ENCODE measurements around the gene LDB3. TPM values are rescaled to one million over a fixed set of nuclear protein-coding genes. Genes with fewer than 3 reads are reported as not detected.
A peak's percentile ranks its signal among the peaks of the same experiment; 100 is the strongest.

LDB3 gene
- total and polyA plus RNA-seq, 2 experiments from 2014 or later = 0.05 to 0.11 TPM

- Histone ChIP-seq H3K79me2 (ENCODE audit: insufficient read depth) (no peaks in the 10 kb centered on the region), H3K4me3 (no peak overlapping the region), H3K36me3 (ENCODE audit: low read depth) (no peaks in the 10 kb centered on the region), H3K9ac (no peak overlapping the region), H2AFZ (no peak overlapping the region), H4K20me1 (ENCODE audit: insufficient read depth) (no peaks in the 10 kb centered on the region), H3F3A (ENCODE audit: insufficient read depth) (peaks cover 4% of the 10 kb centered on the region; the same call in 1 of the 2 replicates), H3K27ac (no peak overlapping the region), H3K9me3 (ENCODE audit: low read depth) (no peaks in the 10 kb centered on the region), H3K9me2 (ENCODE audit: insufficient read depth) (no peaks in the 10 kb centered on the region), H3K4me1 (ENCODE audit: insufficient read depth) (peaks cover 7% of the 10 kb centered on the region), H3K27me3 (replicated peaks; ENCODE audit: insufficient read depth) (no peaks in the 10 kb centered on the region), H3K4me2 (ENCODE audit: unreplicated experiment) (no peak overlapping the region)
- 71% methylated on average over 7 of the region's 7 CpGs for WGBS, 2 experiments (ENCODE audit: low coverage in 1 of 2, low lambda C conversion rate in 2 of 2, missing lambda C conversion rate in 2 of 2)
- no peak for DNase-seq
- TF ChIP-seq EZH2phosphoT487 (IDR thresholded peaks at IDR 0.05; ENCODE audit: insufficient read depth, low read depth) = no peak
- TF ChIP-seq EZH2 (IDR thresholded peaks at IDR 0.05; ENCODE audit: insufficient read depth, poor library complexity, severe bottlenecking) = no peak
- in situ Hi-C loops (cut with MboI) = no loop called here
Measured at GRCh38 chr10:86744067-86744725, 75.9 kb downstream of the LDB3 start.

GRCh38 chr10:86747796-86748581 is 79.7 kb downstream of the LDB3 start:
- no peak overlapping the region for H3K4me2 ChIP-seq (ENCODE audit: unreplicated experiment)
- no peak for TF ChIP-seq EZH2phosphoT487 (IDR thresholded peaks at IDR 0.05; ENCODE audit: insufficient read depth, low read depth)
- TF ChIP-seq EZH2 (IDR thresholded peaks at IDR 0.05; ENCODE audit: insufficient read depth, poor library complexity, severe bottlenecking) = no peak
- H3K27me3 ChIP-seq (replicated peaks; ENCODE audit: insufficient read depth) = no peaks in the 10 kb centered on the region
- H3K9me2 ChIP-seq (ENCODE audit: insufficient read depth) = no peaks in the 10 kb centered on the region
- no peaks in the 10 kb centered on the region for H3K36me3 ChIP-seq (ENCODE audit: low read depth)
- WGBS, 2 experiments (ENCODE audit: low coverage in 1 of 2, low lambda C conversion rate in 2 of 2, missing lambda C conversion rate in 2 of 2) = 23 to 35% methylated on average over 7 of the region's 7 CpGs
- H3F3A ChIP-seq (ENCODE audit: insufficient read depth) = peaks cover 4% of the 10 kb centered on the region; the same call in 1 of the 2 replicates
- H3K4me3 ChIP-seq = no peak overlapping the region
- H3K9ac ChIP-seq = peak overlapping the region; percentile 34; the same call in 1 of the 2 replicates
- no peaks in the 10 kb centered on the region for H3K9me3 ChIP-seq (ENCODE audit: low read depth)
- H3K79me2 ChIP-seq (ENCODE audit: insufficient read depth) = peaks cover 21% of the 10 kb centered on the region
- peaks cover 7% of the 10 kb centered on the region for H3K4me1 ChIP-seq (ENCODE audit: insufficient read depth)
- in situ Hi-C loops (cut with MboI) = no loop called here
- H3K27ac ChIP-seq = no peak overlapping the region
- H2AFZ ChIP-seq = 0 out of 2 replicates have a peak overlapping the region, but pooled peaks have one; percentile 22
- DNase-seq = peak; percentile 52
- no peaks in the 10 kb centered on the region for H4K20me1 ChIP-seq (ENCODE audit: insufficient read depth)

- H3K9me2 ChIP-seq (ENCODE audit: insufficient read depth) = no peaks in the 10 kb centered on the region
- no peak overlapping the region for H3K4me2 ChIP-seq (ENCODE audit: unreplicated experiment)
- H3K36me3 ChIP-seq (ENCODE audit: low read depth) = no peaks in the 10 kb centered on the region
- H3K4me1 ChIP-seq (ENCODE audit: insufficient read depth) = peaks cover 8% of the 10 kb centered on the region
- no peaks in the 10 kb centered on the region for H4K20me1 ChIP-seq (ENCODE audit: insufficient read depth)
- DNase-seq = no peak
- H3K9me3 ChIP-seq (ENCODE audit: low read depth) = no peaks in the 10 kb centered on the region
- H3F3A ChIP-seq (ENCODE audit: insufficient read depth) = peaks cover 4% of the 10 kb centered on the region; the same call in 1 of the 2 replicates
- in situ Hi-C loops (cut with MboI) = no loop called here
- 95 to 96% methylated on average over 9 of the region's 9 CpGs for WGBS, 2 experiments (ENCODE audit: low coverage in 1 of 2, low lambda C conversion rate in 2 of 2, missing lambda C conversion rate in 2 of 2)
- no peak overlapping the region for H3K27ac ChIP-seq
- TF ChIP-seq EZH2phosphoT487 (IDR thresholded peaks at IDR 0.05; ENCODE audit: insufficient read depth, low read depth) (no peak), EZH2 (IDR thresholded peaks at IDR 0.05; ENCODE audit: insufficient read depth, poor library complexity, severe bottlenecking) (no peak)
- no peak overlapping the region for H2AFZ ChIP-seq
- H3K79me2 ChIP-seq (ENCODE audit: insufficient read depth) = peaks cover 37% of the 10 kb centered on the region
- H3K9ac ChIP-seq = no peak overlapping the region
- no peak overlapping the region for H3K4me3 ChIP-seq
- no peaks in the 10 kb centered on the region for H3K27me3 ChIP-seq (replicated peaks; ENCODE audit: insufficient read depth)
Measured at GRCh38 chr10:86749854-86750253, 81.5 kb downstream of the LDB3 start.

DNA sequence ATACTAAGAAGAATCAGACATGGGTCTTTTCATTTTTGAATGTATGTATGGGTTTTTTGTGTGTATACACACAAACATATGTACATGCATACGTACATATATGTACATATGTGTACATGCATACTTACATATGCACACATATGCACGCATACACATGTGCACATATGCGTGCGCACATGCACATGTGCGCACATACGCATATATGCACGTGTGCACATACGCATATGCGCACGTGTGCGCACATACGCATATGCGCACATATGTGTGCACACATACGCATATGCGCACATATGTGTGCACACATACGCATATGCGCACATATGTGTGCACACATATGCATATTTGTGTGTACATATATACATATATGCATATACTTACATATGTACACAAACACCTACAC is 83.2 kb downstream of the LDB3 start:
- Histone ChIP-seq H3F3A (ENCODE audit: insufficient read depth) (peaks cover 10% of the 10 kb centered on the region; the same call in 1 of the 2 replicates), H3K27me3 (replicated peaks; ENCODE audit: insufficient read depth) (no peaks in the 10 kb centered on the region), H3K79me2 (ENCODE audit: insufficient read depth) (peaks cover 43% of the 10 kb centered on the region), H3K36me3 (ENCODE audit: low read depth) (no peaks in the 10 kb centered on the region), H3K9me3 (ENCODE audit: low read depth) (no peaks in the 10 kb centered on the region), H4K20me1 (ENCODE audit: insufficient read depth) (no peaks in the 10 kb centered on the region), H3K4me3 (no peak overlapping the region), H3K9ac (no peak overlapping the region), H3K4me2 (ENCODE audit: unreplicated experiment) (no peak overlapping the region), H3K4me1 (ENCODE audit: insufficient read depth) (peaks cover 13% of the 10 kb centered on the region), H3K9me2 (ENCODE audit: insufficient read depth) (no peaks in the 10 kb centered on the region), H3K27ac (no peak overlapping the region), H2AFZ (no peak overlapping the region)
- in situ Hi-C loops (cut with MboI) = no loop called here
- TF ChIP-seq EZH2phosphoT487 (IDR thresholded peaks at IDR 0.05; ENCODE audit: insufficient read depth, low read depth) = no peak
- TF ChIP-seq EZH2 (IDR thresholded peaks at IDR 0.05; ENCODE audit: insufficient read depth, poor library complexity, severe bottlenecking) = no peak
- DNase-seq = no peak
- WGBS, 2 experiments (ENCODE audit: low coverage in 1 of 2, low lambda C conversion rate in 2 of 2, missing lambda C conversion rate in 2 of 2) = 81 to 84% methylated on average over 17 of the region's 17 CpGs
